Measurements from ENCODE around the gene CNTNAP5.

CNTNAP5 gene

GRCh38 chr2:124248386-124248785, 223.3 kb downstream of the CNTNAP5 start:
- H4K12ac ChIP-seq (ENCODE audit: low read depth, low read length) = no peak overlapping the region
- DNase-seq = no peak
- no peak overlapping the region for H4K91ac ChIP-seq (ENCODE audit: low read depth, low read length)
- no peak overlapping the region for H2AFZ ChIP-seq (ENCODE audit: insufficient read depth, low read length, poor library complexity)
- H3K9ac ChIP-seq (ENCODE audit: low read length) = no peak overlapping the region
- no peaks in the 10 kb centered on the region for H3K79me2 ChIP-seq (ENCODE audit: control insufficient read depth, insufficient read depth, low read length, poor library complexity)
- H3K4me3 ChIP-seq (ENCODE audit: low read depth, low read length) = no peak overlapping the region
- no peaks in the 10 kb centered on the region for H3K79me1 ChIP-seq (ENCODE audit: low read length)
- H4K8ac ChIP-seq (ENCODE audit: low read depth, low read length) = no peak overlapping the region
- H3K18ac ChIP-seq (ENCODE audit: low read length) = no peak overlapping the region
- H3K14ac ChIP-seq (ENCODE audit: low read length) = no peak overlapping the region
- no peaks in the 10 kb centered on the region for H3K9me3 ChIP-seq (ENCODE audit: insufficient read depth, low read depth, low read length)
- no peaks in the 10 kb centered on the region for H3K36me3 ChIP-seq (ENCODE audit: control insufficient read depth in 1 of 2, insufficient read depth in 2 of 2, low read length in 2 of 2)
- no peaks in the 10 kb centered on the region for H3K4me1 ChIP-seq (ENCODE audit: control insufficient read depth in 1 of 2, insufficient read depth in 2 of 2, low read length in 2 of 2)
- H2BK12ac ChIP-seq (ENCODE audit: low read length) = no peak overlapping the region
- H2BK120ac ChIP-seq (ENCODE audit: insufficient read depth, low read length, poor library complexity) = no peak overlapping the region
- H3K27ac ChIP-seq (ENCODE audit: low read depth, low read length) = no peak overlapping the region
- H3K4me2 ChIP-seq (ENCODE audit: low read length) = no peak overlapping the region
- H2BK5ac ChIP-seq (ENCODE audit: low read depth, low read length, poor library complexity) = no peak overlapping the region
- H3K23ac ChIP-seq (ENCODE audit: low read length) = no peak overlapping the region
- no peak overlapping the region for H3K4ac ChIP-seq (ENCODE audit: low read depth, low read length)
- no peak overlapping the region for H2AK5ac ChIP-seq (ENCODE audit: low read length)
- no peaks in the 10 kb centered on the region for H3K27me3 ChIP-seq (ENCODE audit: insufficient read depth, low read length)

GRCh38 chr2:124250433-124250832, 225.3 kb downstream of the CNTNAP5 start:
- Histone ChIP-seq H2AK5ac (ENCODE audit: low read length) (no peak overlapping the region), H3K9me3 (ENCODE audit: insufficient read depth, low read depth, low read length) (no peaks in the 10 kb centered on the region), H3K4me2 (ENCODE audit: low read length) (no peak overlapping the region), H2AFZ (ENCODE audit: insufficient read depth, low read length, poor library complexity) (no peak overlapping the region), H3K27ac (ENCODE audit: low read depth, low read length) (no peak overlapping the region), H3K23ac (ENCODE audit: low read length) (no peak overlapping the region), H3K4me3 (ENCODE audit: low read depth, low read length) (no peak overlapping the region), H4K91ac (ENCODE audit: low read depth, low read length) (no peak overlapping the region), H2BK12ac (ENCODE audit: low read length) (no peak overlapping the region), H3K36me3 (ENCODE audit: control insufficient read depth in 1 of 2, insufficient read depth in 2 of 2, low read length in 2 of 2) (no peaks in the 10 kb centered on the region), H4K8ac (ENCODE audit: low read depth, low read length) (no peak overlapping the region), H3K79me1 (ENCODE audit: low read length) (no peaks in the 10 kb centered on the region), H3K79me2 (ENCODE audit: control insufficient read depth, insufficient read depth, low read length, poor library complexity) (no peaks in the 10 kb centered on the region), H2BK5ac (ENCODE audit: low read depth, low read length, poor library complexity) (no peak overlapping the region), H3K14ac (ENCODE audit: low read length) (no peak overlapping the region), H3K9ac (ENCODE audit: low read length) (no peak overlapping the region), H3K4ac (ENCODE audit: low read depth, low read length) (no peak overlapping the region), H2BK120ac (ENCODE audit: insufficient read depth, low read length, poor library complexity) (no peak overlapping the region), H4K12ac (ENCODE audit: low read depth, low read length) (no peak overlapping the region), H3K4me1 (ENCODE audit: control insufficient read depth in 1 of 2, insufficient read depth in 2 of 2, low read length in 2 of 2) (peaks cover 0 to 2% of the 10 kb centered on the region in 2 experiments), H3K27me3 (ENCODE audit: insufficient read depth, low read length) (no peaks in the 10 kb centered on the region), H3K18ac (ENCODE audit: low read length) (no peak overlapping the region)
- no peak for DNase-seq
- no CpG with 5 or more reads among the region's 2 CpGs for WGBS (ENCODE audit: extremely low coverage, insufficient coverage, insufficient read length)

GRCh38 chr2:124254621-124255020, 229.5 kb downstream of the CNTNAP5 start:
- no peak overlapping the region for H2AFZ ChIP-seq (ENCODE audit: insufficient read depth, low read length, poor library complexity)
- no peaks in the 10 kb centered on the region for H3K79me1 ChIP-seq (ENCODE audit: low read length)
- no peaks in the 10 kb centered on the region for H3K27me3 ChIP-seq (ENCODE audit: insufficient read depth, low read length)
- H3K4ac ChIP-seq (ENCODE audit: low read depth, low read length) = no peak overlapping the region
- no peak overlapping the region for H3K14ac ChIP-seq (ENCODE audit: low read length)
- H3K23ac ChIP-seq (ENCODE audit: low read length) = no peak overlapping the region
- H3K27ac ChIP-seq (ENCODE audit: low read depth, low read length) = no peak overlapping the region
- H4K12ac ChIP-seq (ENCODE audit: low read depth, low read length) = no peak overlapping the region
- H2AK5ac ChIP-seq (ENCODE audit: low read length) = no peak overlapping the region
- no CpG with 5 or more reads among the region's 5 CpGs for WGBS (ENCODE audit: extremely low coverage, insufficient coverage, insufficient read length)
- H3K9me3 ChIP-seq (ENCODE audit: insufficient read depth, low read depth, low read length) = no peaks in the 10 kb centered on the region
- no peak overlapping the region for H4K91ac ChIP-seq (ENCODE audit: low read depth, low read length)
- no peak overlapping the region for H3K4me3 ChIP-seq (ENCODE audit: low read depth, low read length)
- H2BK12ac ChIP-seq (ENCODE audit: low read length) = no peak overlapping the region
- no peak overlapping the region for H4K8ac ChIP-seq (ENCODE audit: low read depth, low read length)
- H3K4me2 ChIP-seq (ENCODE audit: low read length) = no peak overlapping the region
- DNase-seq = peak in 1 of 2 donors; percentile 40
- H2BK120ac ChIP-seq (ENCODE audit: insufficient read depth, low read length, poor library complexity) = no peak overlapping the region
- no peak overlapping the region for H3K18ac ChIP-seq (ENCODE audit: low read length)
- no peaks in the 10 kb centered on the region for H3K36me3 ChIP-seq (ENCODE audit: control insufficient read depth in 1 of 2, insufficient read depth in 2 of 2, low read length in 2 of 2)
- H3K4me1 ChIP-seq (ENCODE audit: control insufficient read depth in 1 of 2, insufficient read depth in 2 of 2, low read length in 2 of 2) = peaks cover 0 to 2% of the 10 kb centered on the region in 2 experiments
- no peak overlapping the region for H3K9ac ChIP-seq (ENCODE audit: low read length)
- no peaks in the 10 kb centered on the region for H3K79me2 ChIP-seq (ENCODE audit: control insufficient read depth, insufficient read depth, low read length, poor library complexity)
- no peak overlapping the region for H2BK5ac ChIP-seq (ENCODE audit: low read depth, low read length, poor library complexity)

GRCh38 chr2:124257120-124257519, 232.0 kb downstream of the CNTNAP5 start:
- Histone ChIP-seq H3K79me2 (ENCODE audit: control insufficient read depth, insufficient read depth, low read length, poor library complexity) (no peaks in the 10 kb centered on the region), H3K4me3 (ENCODE audit: low read depth, low read length) (no peak overlapping the region), H3K4me1 (ENCODE audit: control insufficient read depth in 1 of 2, insufficient read depth in 2 of 2, low read length in 2 of 2) (peaks cover 0 to 2% of the 10 kb centered on the region in 2 experiments), H3K9me3 (ENCODE audit: insufficient read depth, low read depth, low read length) (no peaks in the 10 kb centered on the region), H3K14ac (ENCODE audit: low read length) (no peak overlapping the region), H4K8ac (ENCODE audit: low read depth, low read length) (no peak overlapping the region), H3K18ac (ENCODE audit: low read length) (no peak overlapping the region), H3K23ac (ENCODE audit: low read length) (no peak overlapping the region), H3K36me3 (ENCODE audit: control insufficient read depth in 1 of 2, insufficient read depth in 2 of 2, low read length in 2 of 2) (no peaks in the 10 kb centered on the region), H3K9ac (ENCODE audit: low read length) (no peak overlapping the region), H3K27ac (ENCODE audit: low read depth, low read length) (no peak overlapping the region), H3K27me3 (ENCODE audit: insufficient read depth, low read length) (no peaks in the 10 kb centered on the region), H2AK5ac (ENCODE audit: low read length) (no peak overlapping the region), H3K4ac (ENCODE audit: low read depth, low read length) (no peak overlapping the region), H2BK120ac (ENCODE audit: insufficient read depth, low read length, poor library complexity) (no peak overlapping the region), H4K91ac (ENCODE audit: low read depth, low read length) (no peak overlapping the region), H2BK12ac (ENCODE audit: low read length) (no peak overlapping the region), H2BK5ac (ENCODE audit: low read depth, low read length, poor library complexity) (no peak overlapping the region), H4K12ac (ENCODE audit: low read depth, low read length) (no peak overlapping the region), H3K4me2 (ENCODE audit: low read length) (no peak overlapping the region), H2AFZ (ENCODE audit: insufficient read depth, low read length, poor library complexity) (no peak overlapping the region), H3K79me1 (ENCODE audit: low read length) (no peaks in the 10 kb centered on the region)
- no peak for DNase-seq
- no CpG with 5 or more reads among the region's 1 CpG for WGBS (ENCODE audit: extremely low coverage, insufficient coverage, insufficient read length)
